ENCODE data around the gene RASGRF2.

The RASGRF2 gene

GRCh38 chr5:80960531-80961375 lies 590 bp downstream of the RASGRF2 start:
- DNase-seq (ENCODE audit: low read depth): no peak
- H3K4me3 ChIP-seq (ENCODE audit: low read depth, low read length): no peak overlapping the region
- TF ChIP-seq CTCF (IDR thresholded peaks at IDR 0.05; ENCODE audit: control insufficient read depth, extremely low read depth, insufficient read depth): no peak

- H3K4me3 ChIP-seq (ENCODE audit: low read depth, low read length): no peak overlapping the region
These were observed 1.5 kb downstream of the RASGRF2 start for GRCh38 chr5:80961376-80962281.

GRCh38 chr5:80962630-80963520 lies 2.7 kb downstream of the RASGRF2 start:
- no peak for TF ChIP-seq CTCF (IDR thresholded peaks at IDR 0.05; ENCODE audit: control insufficient read depth, extremely low read depth, insufficient read depth)
- no peak for DNase-seq (ENCODE audit: low read depth)
- H3K4me3 ChIP-seq (ENCODE audit: low read depth, low read length): no peak overlapping the region

More at GRCh38 chr5:80961376-80962281, 1.5 kb downstream of the RASGRF2 start:
- DNase-seq (ENCODE audit: low read depth): peak; percentile 56
- no peak for TF ChIP-seq CTCF (IDR thresholded peaks at IDR 0.05; ENCODE audit: control insufficient read depth, extremely low read depth, insufficient read depth)

- no peak for TF ChIP-seq CTCF (IDR thresholded peaks at IDR 0.05; ENCODE audit: control insufficient read depth, extremely low read depth, insufficient read depth)
- no peak overlapping the region for H3K4me3 ChIP-seq (ENCODE audit: low read depth, low read length)
- no peak for DNase-seq (ENCODE audit: low read depth)
These were observed 3.3 kb downstream of the RASGRF2 start for GRCh38 chr5:80963521-80963895.

- no peak for DNase-seq (ENCODE audit: low read depth)
These were observed 3.9 kb downstream of the RASGRF2 start for GRCh38 chr5:80963966-80964481.

More at GRCh38 chr5:80963966-80964481, 3.9 kb downstream of the RASGRF2 start:
- no peak for TF ChIP-seq CTCF (IDR thresholded peaks at IDR 0.05; ENCODE audit: control insufficient read depth, extremely low read depth, insufficient read depth)
- H3K4me3 ChIP-seq (ENCODE audit: low read depth, low read length): no peak overlapping the region
